Trophoblast cell (in vitro differentiated cells and primary cell): ENCODE data around the gene GGTA1.

Experiments used
- DNase-seq, 2 donors: peaks; one replicate each; pipeline ENCODE4 v3.0.0-alpha.2; 2016
- H2AFZ ChIP-seq: 2 replicates; pipeline ENCODE4 v1.6.1; 2013; ENCODE audit warnings: low read length, moderate library complexity, mild to moderate bottlenecking; ENCODE audit not compliant: insufficient read depth, poor library complexity
- H2AK5ac ChIP-seq: 2 replicates; pipeline ENCODE4 v1.6.1; 2013; ENCODE audit warnings: mild to moderate bottlenecking, low read length
- H2BK120ac ChIP-seq: 2 replicates; pipeline ENCODE4 v1.6.1; 2013; ENCODE audit warnings: low read length, mild to moderate bottlenecking, moderate library complexity; ENCODE audit not compliant: insufficient read depth, poor library complexity
- H2BK12ac ChIP-seq: 2 replicates; pipeline ENCODE4 v1.6.1; 2013; ENCODE audit warnings: mild to moderate bottlenecking, low read length, moderate library complexity
- H2BK5ac ChIP-seq: 2 replicates; pipeline ENCODE4 v1.6.1; 2013; ENCODE audit warnings: low read length, low read depth, moderate library complexity, mild to moderate bottlenecking; ENCODE audit not compliant: poor library complexity
- H3K14ac ChIP-seq: 2 replicates; pipeline ENCODE4 v1.6.1; 2013; ENCODE audit warnings: mild to moderate bottlenecking, low read length
- H3K18ac ChIP-seq: 2 replicates; pipeline ENCODE4 v1.6.1; 2013; ENCODE audit warnings: mild to moderate bottlenecking, low read length
- H3K23ac ChIP-seq: 2 replicates; pipeline ENCODE4 v1.6.1; 2013; ENCODE audit warnings: low read length
- H3K27ac ChIP-seq: 2 replicates; pipeline ENCODE4 v1.5.1; 2013; ENCODE audit warnings: low read depth, mild to moderate bottlenecking, inconsistent platforms, low read length, moderate library complexity
- H3K27me3 ChIP-seq: 2 replicates; pipeline ENCODE4 v1.6.1; 2013; ENCODE audit warnings: inconsistent platforms, mild to moderate bottlenecking, low read length, moderate library complexity; ENCODE audit not compliant: insufficient read depth
- H3K36me3 ChIP-seq, 2 experiments: 1 replicate in 1 of 2; 2 replicates in 1 of 2; pipeline ENCODE4 v1.6.1; 2013; ENCODE audit warnings: low read length in 2 of 2, mild to moderate bottlenecking in 2 of 2, moderate library complexity in 1 of 2; ENCODE audit not compliant: insufficient read depth in 2 of 2, control insufficient read depth in 1 of 2
- H3K4ac ChIP-seq: 2 replicates; pipeline ENCODE4 v1.6.1; 2013; ENCODE audit warnings: low read depth, mild to moderate bottlenecking, low read length, moderate library complexity
- H3K4me1 ChIP-seq, 2 experiments: 1 replicate in 1 of 2; 2 replicates in 1 of 2; pipeline ENCODE4 v1.6.1; 2013; ENCODE audit warnings: low read length in 2 of 2, mild to moderate bottlenecking in 2 of 2, moderate library complexity in 1 of 2; ENCODE audit not compliant: insufficient read depth in 2 of 2, control insufficient read depth in 1 of 2
- H3K4me2 ChIP-seq: 2 replicates; pipeline ENCODE4 v1.6.1; 2013; ENCODE audit warnings: inconsistent platforms, mild to moderate bottlenecking, low read length, moderate library complexity
- H3K4me3 ChIP-seq: 2 replicates; pipeline ENCODE4 v1.5.1; 2013; ENCODE audit warnings: mild to moderate bottlenecking, low read depth, low read length, inconsistent platforms
- H3K79me1 ChIP-seq: one replicate; pipeline ENCODE4 v1.6.1; 2013; ENCODE audit warnings: low read length
- H3K79me2 ChIP-seq: 2 replicates; pipeline ENCODE4 v1.6.1; 2013; ENCODE audit warnings: low read length, mild to moderate bottlenecking; ENCODE audit not compliant: control insufficient read depth, insufficient read depth, poor library complexity
- H3K9ac ChIP-seq: 2 replicates; pipeline ENCODE4 v1.6.1; 2013; ENCODE audit warnings: mild to moderate bottlenecking, low read length
- H3K9me3 ChIP-seq: 2 replicates; pipeline ENCODE4 v1.6.1; 2013; ENCODE audit warnings: low read depth, mild to moderate bottlenecking, control low read depth, inconsistent platforms, low read length; ENCODE audit not compliant: insufficient read depth
- H4K12ac ChIP-seq: 2 replicates; pipeline ENCODE4 v1.6.1; 2013; ENCODE audit warnings: low read depth, mild to moderate bottlenecking, low read length, moderate library complexity
- H4K8ac ChIP-seq: 2 replicates; pipeline ENCODE4 v1.6.1; 2013; ENCODE audit warnings: low read depth, mild to moderate bottlenecking, low read length, moderate library complexity
- H4K91ac ChIP-seq: one replicate; pipeline ENCODE4 v1.6.1; 2013; ENCODE audit warnings: low read depth, mild to moderate bottlenecking, low read length, moderate library complexity
- WGBS: extraction: QIAGEN DNeasy Blood & Tissue Kit; methylation state at CpG from one replicate; pipeline ENCODE4 v1.1.7; 2013; ENCODE audit warnings: missing lambda C conversion rate; ENCODE audit not compliant: insufficient read length, insufficient coverage; ENCODE audit errors: extremely low coverage; 5-methylcytosine and 5-hydroxymethylcytosine counted together

GGTA1 gene

DNA sequence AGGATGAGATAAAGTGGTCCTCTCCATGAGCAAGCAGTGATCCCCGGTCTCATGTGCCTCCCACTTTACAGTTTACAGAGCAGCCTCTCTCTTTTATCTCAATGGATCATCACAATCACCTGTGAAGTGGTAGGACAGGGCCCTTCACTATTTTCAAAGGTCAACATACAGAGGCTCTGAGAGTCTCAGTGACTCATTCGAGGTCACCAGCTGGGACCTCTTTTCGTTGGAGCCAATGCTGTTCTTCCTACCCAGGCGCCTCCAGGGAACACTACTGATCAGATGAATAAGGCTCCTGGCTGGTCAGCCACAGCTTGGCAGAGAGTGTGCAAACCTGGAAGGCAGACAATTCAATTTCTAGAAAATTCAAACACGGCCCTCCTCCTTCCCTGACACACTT, 16.6 kb downstream of the GGTA1 start:
- H3K4ac ChIP-seq: no peak overlapping the region
- WGBS: no CpG with 5 or more reads among the region's 5 CpGs
- no peak overlapping the region for H3K27ac ChIP-seq
- H2BK12ac ChIP-seq: no peak overlapping the region
- no peak overlapping the region for H2BK120ac ChIP-seq
- no peaks in the 10 kb centered on the region for H3K27me3 ChIP-seq
- no peak overlapping the region for H3K14ac ChIP-seq
- H3K4me2 ChIP-seq: no peak overlapping the region
- H3K9ac ChIP-seq: no peak overlapping the region
- no peak overlapping the region for H2BK5ac ChIP-seq
- H2AFZ ChIP-seq: no peak overlapping the region
- H3K23ac ChIP-seq: no peak overlapping the region
- no peak overlapping the region for H3K4me3 ChIP-seq
- DNase-seq: peak; percentile 35 to 73
- H3K79me1 ChIP-seq: no peaks in the 10 kb centered on the region
- no peak overlapping the region for H4K8ac ChIP-seq
- H3K18ac ChIP-seq: no peak overlapping the region
- no peak overlapping the region for H4K91ac ChIP-seq
- no peak overlapping the region for H4K12ac ChIP-seq
- no peaks in the 10 kb centered on the region for H3K79me2 ChIP-seq
- no peak overlapping the region for H2AK5ac ChIP-seq
- H3K9me3 ChIP-seq: peaks cover 2% of the 10 kb centered on the region
- H3K36me3 ChIP-seq: no peaks in the 10 kb centered on the region
- peaks cover 21 to 24% of the 10 kb centered on the region in 2 experiments for H3K4me1 ChIP-seq

DNA sequence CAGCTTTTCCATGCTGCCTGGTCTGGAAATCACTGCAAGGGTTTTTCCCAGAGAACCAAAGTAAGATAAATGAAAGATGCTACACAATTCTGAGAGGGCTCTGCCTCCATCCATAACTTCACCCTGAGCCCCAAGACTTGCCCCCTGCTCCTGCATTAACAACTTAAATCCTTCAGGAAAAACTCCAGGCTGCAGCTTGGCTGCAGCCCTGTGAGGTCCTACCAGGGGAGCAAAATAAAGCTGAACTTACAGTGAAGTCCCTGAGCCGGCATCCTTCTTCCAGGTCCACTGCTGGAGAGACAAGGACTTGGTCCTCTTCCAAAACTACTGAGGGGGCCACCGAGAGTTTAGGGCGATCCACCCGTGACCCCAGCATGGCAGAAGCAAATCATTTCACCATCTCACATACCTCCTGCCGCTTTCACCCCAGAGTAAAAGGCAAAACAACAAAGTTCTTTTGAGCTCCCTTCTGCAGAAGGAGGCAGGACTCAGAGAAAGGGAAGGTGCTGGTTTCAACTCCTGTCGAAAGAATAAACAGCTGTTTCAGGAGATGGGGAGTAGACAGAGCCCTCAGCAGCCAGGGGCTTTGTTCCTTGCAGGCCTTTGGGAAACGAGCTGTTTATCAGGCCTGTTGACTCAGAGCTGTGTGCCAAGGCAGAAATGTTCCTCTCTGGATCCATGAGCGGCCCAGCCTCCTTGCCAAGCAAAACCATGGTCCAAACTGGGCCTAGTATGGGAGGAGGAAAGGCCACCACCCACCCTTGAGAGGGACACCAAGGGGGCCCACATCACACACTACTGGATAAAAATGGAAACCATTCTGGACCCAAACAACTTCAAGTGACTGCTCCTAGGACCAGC, 20.6 kb downstream of the GGTA1 start:
- H3K9ac ChIP-seq: no peak overlapping the region
- H4K91ac ChIP-seq: no peak overlapping the region
- H2BK120ac ChIP-seq: no peak overlapping the region
- no peaks in the 10 kb centered on the region for H3K79me1 ChIP-seq
- peak overlapping the region; percentile 8 for H3K4ac ChIP-seq
- no peak for DNase-seq
- peak overlapping the region; percentile 43 for H2AK5ac ChIP-seq
- H3K27ac ChIP-seq: no peak overlapping the region
- no peak overlapping the region for H3K4me2 ChIP-seq
- no peak overlapping the region for H3K23ac ChIP-seq
- H2BK12ac ChIP-seq: no peak overlapping the region
- H2AFZ ChIP-seq: no peak overlapping the region
- no peak overlapping the region for H2BK5ac ChIP-seq
- H3K79me2 ChIP-seq: no peaks in the 10 kb centered on the region
- H3K9me3 ChIP-seq: peaks cover 3% of the 10 kb centered on the region
- peaks cover 14 to 16% of the 10 kb centered on the region in 2 experiments for H3K4me1 ChIP-seq
- no peak overlapping the region for H3K18ac ChIP-seq
- H4K8ac ChIP-seq: no peak overlapping the region
- no peaks in the 10 kb centered on the region for H3K36me3 ChIP-seq
- no peak overlapping the region for H4K12ac ChIP-seq
- H3K4me3 ChIP-seq: no peak overlapping the region
- H3K14ac ChIP-seq: peak overlapping the region; percentile 40
- WGBS: no CpG with 5 or more reads among the region's 8 CpGs
- no peaks in the 10 kb centered on the region for H3K27me3 ChIP-seq

DNA sequence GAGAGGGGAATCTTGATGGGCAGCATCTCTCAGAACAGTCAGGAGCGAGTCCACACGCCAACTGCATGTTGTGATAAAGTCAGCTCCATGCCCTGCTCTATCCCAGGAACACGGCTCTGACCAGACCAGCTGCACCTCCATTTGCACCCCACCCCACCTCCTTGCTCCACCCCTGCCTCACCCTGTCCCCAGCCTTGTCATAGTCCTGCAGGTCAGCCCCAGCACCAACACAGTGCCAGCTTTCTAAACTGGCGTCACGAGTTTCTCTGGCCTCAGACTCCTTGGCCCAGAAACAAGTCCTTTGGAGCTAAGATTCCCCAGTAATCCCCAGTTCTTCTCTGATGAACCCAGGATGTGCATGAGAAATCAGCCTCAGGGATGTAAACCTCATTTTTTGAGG, 23.5 kb downstream of the GGTA1 start:
- Histone ChIP-seq H2AFZ (no peak overlapping the region), H2AK5ac (no peak overlapping the region), H4K91ac (no peak overlapping the region), H3K27ac (no peak overlapping the region), H3K36me3 (no peaks in the 10 kb centered on the region), H3K4me3 (no peak overlapping the region), H3K27me3 (no peaks in the 10 kb centered on the region), H3K9ac (no peak overlapping the region), H3K23ac (no peak overlapping the region), H3K14ac (no peak overlapping the region), H3K4me2 (no peak overlapping the region), H3K9me3 (peaks cover 3% of the 10 kb centered on the region), H3K79me1 (no peaks in the 10 kb centered on the region), H3K18ac (no peak overlapping the region), H3K4me1 (peaks cover 5 to 7% of the 10 kb centered on the region in 2 experiments), H2BK12ac (no peak overlapping the region), H2BK120ac (no peak overlapping the region), H3K4ac (no peak overlapping the region), H2BK5ac (no peak overlapping the region), H4K8ac (no peak overlapping the region), H4K12ac (no peak overlapping the region), H3K79me2 (no peaks in the 10 kb centered on the region)
- no peak for DNase-seq
- no CpG with 5 or more reads among the region's 5 CpGs for WGBS

DNA sequence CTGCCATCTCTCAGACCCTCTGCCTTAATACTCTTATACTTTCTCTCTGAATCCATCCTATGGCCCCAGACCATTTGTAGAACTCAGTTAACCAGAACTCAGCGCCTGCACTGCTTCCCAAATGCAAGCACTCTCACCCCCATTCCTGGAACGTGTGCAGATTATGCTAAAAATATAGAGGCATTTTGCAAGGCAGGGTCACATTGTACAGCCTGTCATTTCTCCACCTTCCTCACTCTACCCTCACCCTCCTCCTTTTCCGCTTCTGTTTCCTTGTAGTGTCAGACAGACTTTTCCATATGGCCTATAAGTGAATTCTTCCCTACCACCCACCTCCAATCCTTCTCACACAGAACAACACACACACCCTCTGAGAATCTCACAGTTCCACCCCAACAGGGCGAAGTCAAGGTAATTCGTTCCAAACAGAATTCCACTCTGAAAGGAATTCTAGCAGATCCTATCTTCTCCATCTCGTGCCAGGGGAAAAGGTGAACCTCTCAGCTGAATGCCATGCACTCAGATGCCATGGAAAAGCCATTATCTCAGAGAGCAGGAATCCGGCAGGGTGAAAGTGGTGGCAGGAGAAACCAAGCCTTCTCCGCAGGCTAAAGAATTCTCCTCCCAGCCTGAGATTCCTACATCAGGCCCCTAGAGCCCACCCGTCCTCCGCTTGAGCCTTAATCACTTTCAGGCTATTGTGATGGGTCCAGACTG, 25.3 kb downstream of the GGTA1 start:
- Histone ChIP-seq H3K27ac (no peak overlapping the region), H4K8ac (no peak overlapping the region), H3K79me1 (no peaks in the 10 kb centered on the region), H3K9ac (no peak overlapping the region), H3K14ac (no peak overlapping the region), H3K79me2 (no peaks in the 10 kb centered on the region), H3K4me3 (no peak overlapping the region), H4K12ac (no peak overlapping the region), H3K4ac (no peak overlapping the region), H3K27me3 (no peaks in the 10 kb centered on the region), H3K4me2 (no peak overlapping the region), H2AFZ (no peak overlapping the region), H2AK5ac (no peak overlapping the region), H3K18ac (no peak overlapping the region), H2BK12ac (no peak overlapping the region), H3K4me1 (peaks cover 5 to 6% of the 10 kb centered on the region in 2 experiments), H3K9me3 (peaks cover 3% of the 10 kb centered on the region), H4K91ac (no peak overlapping the region), H2BK5ac (no peak overlapping the region), H2BK120ac (no peak overlapping the region), H3K23ac (no peak overlapping the region), H3K36me3 (no peaks in the 10 kb centered on the region)
- no CpG with 5 or more reads among the region's 10 CpGs for WGBS
- peak; percentile 51 to 89 for DNase-seq
